IPS DF 6.9 (cell line): ENCODE results near the gene PLXNA4.

Source experiments
- DNase-seq: peaks from one replicate; pipeline ENCODE4 v3.0.0-alpha.2; 2013; ENCODE audit warnings: low read depth, low spot score
- H3K27ac ChIP-seq: one replicate; pipeline ENCODE4 v1.5.1; 2013; ENCODE audit warnings: low read length, control low read depth
- H3K27me3 ChIP-seq: 2 replicates; pipeline ENCODE4 v1.6.1; 2013; ENCODE audit warnings: mild to moderate bottlenecking, low read length; ENCODE audit not compliant: control insufficient read depth, insufficient read depth
- H3K36me3 ChIP-seq: 2 replicates; pipeline ENCODE4 v1.6.1; 2013; ENCODE audit warnings: low read length; ENCODE audit not compliant: control insufficient read depth, insufficient read depth
- H3K4me1 ChIP-seq: 2 replicates; pipeline ENCODE4 v1.6.1; 2013; ENCODE audit warnings: low read length; ENCODE audit not compliant: control insufficient read depth, insufficient read depth
- H3K4me3 ChIP-seq: 2 replicates; pipeline ENCODE4 v1.5.1; 2013; ENCODE audit warnings: mild to moderate bottlenecking, low read length
- H3K9me3 ChIP-seq: 2 replicates; pipeline ENCODE4 v1.6.1; 2013; ENCODE audit warnings: low read length, inconsistent platforms; ENCODE audit not compliant: control insufficient read depth, insufficient read depth
- WGBS: extraction: QIAGEN DNeasy Blood & Tissue Kit; methylation state at CpG from one replicate; pipeline ENCODE4 v1.1.7; 2013; ENCODE audit warnings: mixed read lengths, missing lambda C conversion rate; ENCODE audit not compliant: insufficient read length, insufficient coverage; 5-methylcytosine and 5-hydroxymethylcytosine counted together

PLXNA4 gene

GRCh38 chr7:132148876-132149275 lies 427.4 kb downstream of the PLXNA4 start:
- Histone ChIP-seq H3K27ac (no peak overlapping the region), H3K27me3 (no peaks in the 10 kb centered on the region), H3K4me1 (no peaks in the 10 kb centered on the region), H3K36me3 (no peaks in the 10 kb centered on the region), H3K4me3 (no peak overlapping the region), H3K9me3 (no peaks in the 10 kb centered on the region)
- no peak for DNase-seq
- no CpG with 5 or more reads among the region's 3 CpGs for WGBS

GRCh38 chr7:132145466-132145865 lies 430.8 kb downstream of the PLXNA4 start:
- no peak overlapping the region for H3K27ac ChIP-seq

GRCh38 chr7:132145063-132145462 lies 431.2 kb downstream of the PLXNA4 start:
- Histone ChIP-seq H3K4me1 (peaks cover 2% of the 10 kb centered on the region; the same call in 1 of the 2 replicates), H3K27ac (no peak overlapping the region)

More at GRCh38 chr7:132145466-132145865, 430.8 kb downstream of the PLXNA4 start:
- no peak for DNase-seq
- Histone ChIP-seq H3K9me3 (no peaks in the 10 kb centered on the region), H3K36me3 (no peaks in the 10 kb centered on the region), H3K27me3 (no peaks in the 10 kb centered on the region), H3K4me3 (no peak overlapping the region), H3K4me1 (peaks cover 2% of the 10 kb centered on the region; the same call in 1 of the 2 replicates)
- WGBS: no CpG with 5 or more reads among the region's 8 CpGs

GRCh38 chr7:132142006-132142405 lies 434.3 kb downstream of the PLXNA4 start:
- Histone ChIP-seq H3K27ac (no peak overlapping the region), H3K4me3 (no peak overlapping the region), H3K36me3 (no peaks in the 10 kb centered on the region), H3K27me3 (no peaks in the 10 kb centered on the region), H3K4me1 (peaks cover 2% of the 10 kb centered on the region; the same call in 1 of the 2 replicates), H3K9me3 (no peaks in the 10 kb centered on the region)
- no CpG with 5 or more reads among the region's 3 CpGs for WGBS
- no peak for DNase-seq

More at GRCh38 chr7:132145063-132145462, 431.2 kb downstream of the PLXNA4 start:
- Histone ChIP-seq H3K27me3 (no peaks in the 10 kb centered on the region), H3K9me3 (no peaks in the 10 kb centered on the region), H3K36me3 (no peaks in the 10 kb centered on the region), H3K4me3 (no peak overlapping the region)
- WGBS: no CpG with 5 or more reads among the region's 9 CpGs
- DNase-seq: no peak

GRCh38 chr7:132141109-132141508 lies 435.2 kb downstream of the PLXNA4 start:
- Histone ChIP-seq H3K4me1 (peaks cover 2% of the 10 kb centered on the region; the same call in 1 of the 2 replicates), H3K36me3 (no peaks in the 10 kb centered on the region), H3K4me3 (no peak overlapping the region), H3K27ac (no peak overlapping the region), H3K9me3 (no peaks in the 10 kb centered on the region), H3K27me3 (no peaks in the 10 kb centered on the region)
- no peak for DNase-seq
- WGBS: no CpG with 5 or more reads among the region's 3 CpGs

GRCh38 chr7:132140341-132140740 lies 435.9 kb downstream of the PLXNA4 start:
- H3K36me3 ChIP-seq: no peaks in the 10 kb centered on the region
- DNase-seq: no peak
- no peaks in the 10 kb centered on the region for H3K9me3 ChIP-seq
- H3K27me3 ChIP-seq: no peaks in the 10 kb centered on the region
- H3K4me3 ChIP-seq: no peak overlapping the region
- H3K4me1 ChIP-seq: peaks cover 2% of the 10 kb centered on the region; the same call in 1 of the 2 replicates
- no CpG with 5 or more reads among the region's 5 CpGs for WGBS
- H3K27ac ChIP-seq: no peak overlapping the region

- H3K27ac ChIP-seq: no peak overlapping the region
- H3K4me3 ChIP-seq: no peak overlapping the region
- no CpG with 5 or more reads among the region's 2 CpGs for WGBS
- H3K9me3 ChIP-seq: no peaks in the 10 kb centered on the region
- peaks cover 4% of the 10 kb centered on the region; the same call in 1 of the 2 replicates for H3K4me1 ChIP-seq
- no peak for DNase-seq
- no peaks in the 10 kb centered on the region for H3K36me3 ChIP-seq
- H3K27me3 ChIP-seq: no peaks in the 10 kb centered on the region
Observed at GRCh38 chr7:132138817-132139216, 437.5 kb downstream of the PLXNA4 start.

GRCh38 chr7:132137681-132138080 lies 438.6 kb downstream of the PLXNA4 start:
- no peak overlapping the region for H3K27ac ChIP-seq
- no peaks in the 10 kb centered on the region for H3K9me3 ChIP-seq
- H3K36me3 ChIP-seq: no peaks in the 10 kb centered on the region
- 100% methylated on average over 4 of the region's 5 CpGs for WGBS
- H3K27me3 ChIP-seq: no peaks in the 10 kb centered on the region
- DNase-seq: no peak
- H3K4me1 ChIP-seq: peaks cover 4% of the 10 kb centered on the region; the same call in 1 of the 2 replicates
- no peak overlapping the region for H3K4me3 ChIP-seq

GRCh38 chr7:132135746-132136385 lies 440.4 kb downstream of the PLXNA4 start:
- H3K9me3 ChIP-seq: no peaks in the 10 kb centered on the region
- no CpG with 5 or more reads among the region's 8 CpGs for WGBS
- no peak overlapping the region for H3K4me3 ChIP-seq
- DNase-seq: no peak
- H3K36me3 ChIP-seq: no peaks in the 10 kb centered on the region
- 0 out of 2 replicates have a peak, but pooled peaks cover 2% of the 10 kb centered on the region for H3K4me1 ChIP-seq
- no peak overlapping the region for H3K27ac ChIP-seq
- H3K27me3 ChIP-seq: no peaks in the 10 kb centered on the region

- H3K9me3 ChIP-seq: no peaks in the 10 kb centered on the region
- no peak for DNase-seq
- H3K27me3 ChIP-seq: no peaks in the 10 kb centered on the region
- H3K4me1 ChIP-seq: 0 out of 2 replicates have a peak, but pooled peaks cover 2% of the 10 kb centered on the region
- no peak overlapping the region for H3K4me3 ChIP-seq
- H3K27ac ChIP-seq: no peak overlapping the region
- no peaks in the 10 kb centered on the region for H3K36me3 ChIP-seq
- no CpG with 5 or more reads among the region's 5 CpGs for WGBS
Observed at GRCh38 chr7:132134814-132135445, 441.3 kb downstream of the PLXNA4 start.
